Left ventricle myocardium inferior (tissue), 1 donor: Measurements from ENCODE around the gene YY1. TPM values are rescaled to one million over a fixed set of nuclear protein-coding genes. Genes with fewer than 3 reads are reported as not detected.
A peak's percentile ranks its signal among the peaks of the same experiment; 100 is the strongest.

ENCODE experiments used
- DNase-seq: peaks from one replicate; pipeline ENCODE4 v3.0.0-alpha.2; 2020
- H3K27ac ChIP-seq: fragments of 200-600 bp; replicated peaks from 2 replicates; pipeline ENCODE4 v1.8.0; 2021
- H3K27me3 ChIP-seq: fragments of 200-600 bp; 2 replicates; pipeline ENCODE4 v1.8.0; 2021; ENCODE audit warnings: low read depth
- H3K36me3 ChIP-seq: fragments of 200-600 bp; 2 replicates; pipeline ENCODE4 v1.8.0; 2021
- H3K4me1 ChIP-seq: fragments of 200-600 bp; 2 replicates; pipeline ENCODE4 v1.8.0; 2021
- H3K4me3 ChIP-seq: fragments of 200-600 bp; 2 replicates; pipeline ENCODE4 v1.8.0; 2021; ENCODE audit warnings: mild to moderate bottlenecking, moderate library complexity
- H3K9me3 ChIP-seq: fragments of 200-600 bp; replicated peaks from 2 replicates; pipeline ENCODE4 v1.8.0; 2021
- intact Hi-C: fragments of 100-400 bp; cut with micrococcal nuclease; formaldehyde crosslinking; loops from one replicate; pipeline ENCODE4 v1.11.0; 2022
- total RNA-seq: library from RNA; stranded (reverse); fragmentation: NEBNext Ultra II Directional; extraction: Animal tissue kit (Norgen Biotek cat#: 25700); gene quantifications from one replicate; pipeline ENCODE4 v1.2.1, GENCODE V29; 2021
- TF ChIP-seq, protein P1 (sequence below): fragments of 200-600 bp; IDR thresholded peaks from 2 replicates; pipeline ENCODE4 v1.8.0; 2021; ENCODE audit warnings: antibody characterized with exemption, mild to moderate bottlenecking, borderline replicate concordance
- donor health status: DM: no; HTN: yes; CAD: no; lungs with severe emphysema.

YY1 gene
- total RNA-seq, 1 donor from 2014 or later: 44.7 TPM

DNA sequence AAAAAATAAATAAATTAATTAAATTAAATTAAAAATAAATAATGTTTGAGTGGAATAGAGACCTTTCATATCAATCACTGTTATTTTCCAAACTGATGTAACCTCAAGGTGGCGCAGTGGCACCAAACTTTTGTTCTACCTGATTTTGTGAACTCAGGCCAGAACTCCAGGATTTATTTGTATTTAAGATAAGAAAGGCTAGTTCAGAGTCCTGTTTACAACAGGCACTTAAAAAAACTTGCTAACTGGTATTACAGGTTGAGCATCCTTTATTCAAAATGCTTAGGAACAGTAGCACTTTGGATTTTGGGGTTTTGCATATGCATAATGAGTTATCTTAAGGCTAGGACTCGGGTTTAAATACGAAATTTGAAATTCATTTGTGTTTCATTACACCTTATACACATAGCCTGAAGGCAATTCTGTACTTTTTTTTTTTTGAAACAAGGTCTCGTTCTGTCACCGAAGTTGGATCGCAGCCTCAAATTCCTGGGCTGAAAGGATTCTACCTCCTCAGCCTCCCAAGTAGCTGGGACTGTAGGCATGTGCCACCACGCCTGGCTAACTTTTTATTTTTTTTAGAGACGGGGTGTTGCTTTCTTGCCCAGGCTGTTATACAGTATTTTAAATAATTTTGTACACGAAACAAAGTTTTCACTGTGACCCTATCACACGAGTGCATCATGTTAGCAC, 32.4 kb downstream of the YY1 start:
- Histone ChIP-seq H3K27ac (no peak overlapping the region), H3K27me3 (no peaks in the 10 kb centered on the region), H3K9me3 (no peaks in the 10 kb centered on the region), H3K4me1 (peaks cover 60% of the 10 kb centered on the region), H3K4me3 (no peak overlapping the region), H3K36me3 (peaks cover 2% of the 10 kb centered on the region)
- TF ChIP-seq, protein P1, sequence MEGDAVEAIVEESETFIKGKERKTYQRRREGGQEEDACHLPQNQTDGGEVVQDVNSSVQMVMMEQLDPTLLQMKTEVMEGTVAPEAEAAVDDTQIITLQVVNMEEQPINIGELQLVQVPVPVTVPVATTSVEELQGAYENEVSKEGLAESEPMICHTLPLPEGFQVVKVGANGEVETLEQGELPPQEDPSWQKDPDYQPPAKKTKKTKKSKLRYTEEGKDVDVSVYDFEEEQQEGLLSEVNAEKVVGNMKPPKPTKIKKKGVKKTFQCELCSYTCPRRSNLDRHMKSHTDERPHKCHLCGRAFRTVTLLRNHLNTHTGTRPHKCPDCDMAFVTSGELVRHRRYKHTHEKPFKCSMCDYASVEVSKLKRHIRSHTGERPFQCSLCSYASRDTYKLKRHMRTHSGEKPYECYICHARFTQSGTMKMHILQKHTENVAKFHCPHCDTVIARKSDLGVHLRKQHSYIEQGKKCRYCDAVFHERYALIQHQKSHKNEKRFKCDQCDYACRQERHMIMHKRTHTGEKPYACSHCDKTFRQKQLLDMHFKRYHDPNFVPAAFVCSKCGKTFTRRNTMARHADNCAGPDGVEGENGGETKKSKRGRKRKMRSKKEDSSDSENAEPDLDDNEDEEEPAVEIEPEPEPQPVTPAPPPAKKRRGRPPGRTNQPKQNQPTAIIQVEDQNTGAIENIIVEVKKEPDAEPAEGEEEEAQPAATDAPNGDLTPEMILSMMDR: peak; percentile 46
- no peak for DNase-seq
- intact Hi-C loops: no loop called here

DNA sequence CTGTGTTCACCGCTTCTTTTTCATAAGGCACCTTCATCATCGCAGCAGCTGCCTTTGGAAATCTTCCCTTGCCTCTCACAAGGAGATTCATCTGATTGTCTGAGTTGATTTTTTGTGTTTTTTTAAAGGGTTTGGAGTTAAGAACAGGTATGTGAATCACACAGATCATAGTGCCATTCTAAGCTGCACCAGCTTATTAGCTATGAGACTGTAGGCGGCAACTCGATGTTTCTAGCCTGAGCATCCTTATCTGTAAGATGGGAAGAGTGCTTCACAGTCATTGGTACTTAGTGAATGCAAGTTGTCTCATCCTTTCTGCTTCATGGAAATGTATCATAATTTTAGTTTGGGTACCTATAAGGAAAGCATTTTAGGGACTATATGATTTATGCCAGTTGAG, 35.3 kb downstream of the YY1 start:
- peaks cover 11% of the 10 kb centered on the region for H3K36me3 ChIP-seq
- intact Hi-C loops: no loop called here
- H3K27me3 ChIP-seq: no peaks in the 10 kb centered on the region
- H3K4me1 ChIP-seq: peaks cover 53% of the 10 kb centered on the region
- no peak for DNase-seq
- H3K9me3 ChIP-seq: no peaks in the 10 kb centered on the region
- TF ChIP-seq, protein P1: no peak
- H3K27ac ChIP-seq: no peak overlapping the region
- no peak overlapping the region for H3K4me3 ChIP-seq

DNA sequence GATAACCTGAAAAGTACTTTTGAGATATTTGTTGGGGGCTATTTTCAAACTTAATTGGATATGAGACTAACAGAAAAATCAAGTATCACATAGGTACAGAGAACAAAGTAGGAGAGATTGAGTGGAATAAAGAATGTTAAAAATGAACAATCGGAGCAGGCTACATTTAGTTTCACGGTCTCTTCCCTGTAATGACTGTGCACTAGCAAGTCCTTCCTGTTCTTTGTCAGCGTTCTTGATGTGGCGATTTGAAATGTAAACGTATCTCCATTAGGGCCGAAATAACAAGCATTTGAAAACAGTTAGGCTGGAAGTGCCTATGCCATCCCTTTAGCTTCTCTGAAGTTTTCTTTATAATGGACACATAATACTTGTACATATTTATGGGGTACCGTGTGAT, 36.3 kb downstream of the YY1 start:
- Histone ChIP-seq H3K27ac (no peak overlapping the region), H3K36me3 (peaks cover 11% of the 10 kb centered on the region), H3K4me1 (peaks cover 57% of the 10 kb centered on the region), H3K27me3 (no peaks in the 10 kb centered on the region), H3K9me3 (no peaks in the 10 kb centered on the region), H3K4me3 (no peak overlapping the region)
- TF ChIP-seq, protein P1: no peak
- no peak for DNase-seq
- intact Hi-C loops: no loop called here

DNA sequence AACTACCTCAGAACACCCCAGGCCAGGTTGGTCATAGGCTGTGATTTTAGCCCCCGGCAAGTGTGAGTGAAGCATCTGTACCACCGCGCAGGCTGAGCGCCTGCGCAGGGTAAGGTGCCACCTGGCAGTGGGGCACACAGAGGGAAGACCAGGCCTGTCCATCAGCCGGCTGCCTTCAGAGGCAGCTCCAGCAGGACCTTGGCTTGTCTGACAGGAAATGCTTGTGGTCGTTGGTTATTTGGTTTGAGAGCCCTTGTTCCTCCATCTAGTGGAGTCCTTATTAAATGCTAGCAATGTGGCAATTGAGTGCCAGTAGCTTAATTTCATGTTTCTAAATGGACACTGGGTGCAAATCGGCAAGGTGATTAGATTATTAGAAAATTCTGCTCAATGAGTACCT, 39.8 kb downstream of the YY1 start:
- Histone ChIP-seq H3K9me3 (no peaks in the 10 kb centered on the region), H3K4me3 (no peak overlapping the region), H3K27me3 (no peaks in the 10 kb centered on the region), H3K4me1 (peaks cover 60% of the 10 kb centered on the region), H3K27ac (no peak overlapping the region), H3K36me3 (peaks cover 11% of the 10 kb centered on the region)
- no peak for DNase-seq
- intact Hi-C loops: no loop called here
- TF ChIP-seq, protein P1: no peak

DNA sequence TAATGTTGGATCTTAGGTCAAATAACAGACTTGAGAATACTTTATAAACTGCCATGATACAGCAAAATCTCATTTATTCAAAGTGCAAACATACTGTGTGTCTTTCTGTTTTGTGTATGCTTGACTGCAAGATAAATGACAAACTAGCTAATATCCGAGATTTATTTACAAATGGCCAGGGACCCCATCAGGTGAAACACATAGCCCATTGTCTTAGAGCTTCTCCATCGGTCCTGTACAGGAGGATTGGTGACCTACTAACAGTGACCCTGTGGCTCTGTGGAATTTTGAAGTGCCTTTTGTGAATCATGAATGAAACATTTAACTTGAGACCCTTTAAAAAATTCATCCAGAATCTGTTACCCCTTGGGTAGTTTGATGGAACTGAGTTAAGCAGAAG, 40.2 kb downstream of the YY1 start:
- no peak for DNase-seq
- Histone ChIP-seq H3K9me3 (no peaks in the 10 kb centered on the region), H3K27ac (no peak overlapping the region), H3K4me1 (peaks cover 60% of the 10 kb centered on the region), H3K36me3 (peaks cover 11% of the 10 kb centered on the region), H3K27me3 (no peaks in the 10 kb centered on the region), H3K4me3 (no peak overlapping the region)
- TF ChIP-seq, protein P1: no peak
- intact Hi-C loops: no loop called here
